ENCODE results near the gene ALPL. TPM values are rescaled to one million over a fixed set of nuclear protein-coding genes. Genes with fewer than 3 reads are reported as not detected.

ALPL gene
- total RNA-seq, 1 experiment from 2014 or later: 84.8 TPM

GRCh38 chr1:21543598-21543997 is 34.4 kb downstream of the ALPL start:
- Histone ChIP-seq H2BK5ac (ENCODE audit: insufficient read length, low read length) (no peak overlapping the region), H4K20me1 (ENCODE audit: control insufficient read depth, insufficient read depth, insufficient read length) (no peaks in the 10 kb centered on the region), H2AK5ac (ENCODE audit: insufficient read length, low read length) (no peak overlapping the region), H4K5ac (ENCODE audit: insufficient read length, low read depth, low read length) (no peak overlapping the region), H3K9ac (ENCODE audit: extremely low read depth, insufficient read length, low read length) (no peak overlapping the region), H3K4me2 (ENCODE audit: insufficient read depth, insufficient read length, low read length) (no peak overlapping the region), H2BK12ac (ENCODE audit: insufficient read length, low read depth, low read length) (no peak overlapping the region), H3K23ac (ENCODE audit: insufficient read length, low read depth, low read length) (no peak overlapping the region), H3K4me1 (ENCODE audit: insufficient read depth, low read length) (no peaks in the 10 kb centered on the region), H2BK120ac (ENCODE audit: low read depth, low read length, poor library complexity, severe bottlenecking) (no peak overlapping the region), H2BK20ac (ENCODE audit: low read depth, low read length, poor library complexity, severe bottlenecking) (no peak overlapping the region), H3K79me1 (ENCODE audit: insufficient read depth, low read depth, low read length, poor library complexity, severe bottlenecking) (peaks cover 6% of the 10 kb centered on the region), H4K8ac (replicated peaks; ENCODE audit: insufficient read length, low read depth, low read length) (no peak overlapping the region), H3K23me2 (ENCODE audit: insufficient read length, low read depth, low read length, poor library complexity, severe bottlenecking) (no peaks in the 10 kb centered on the region), H2BK15ac (ENCODE audit: low read depth, low read length) (no peak overlapping the region), H3K27me3 (ENCODE audit: insufficient read depth, low read length) (no peaks in the 10 kb centered on the region), H3K14ac (ENCODE audit: insufficient read depth, low read length) (no peak overlapping the region; the same call in 1 of the 2 replicates), H3K27ac (ENCODE audit: insufficient read length, low read depth, low read length) (no peak overlapping the region), H4K91ac (ENCODE audit: insufficient read length, low read depth, low read length) (peak overlapping the region; percentile 38), H3K18ac (ENCODE audit: insufficient read length, low read depth, low read length) (no peak overlapping the region), H2AFZ (ENCODE audit: low read length) (no peak overlapping the region), H3K9me3 (ENCODE audit: control insufficient read depth, low read depth, low read length) (no peaks in the 10 kb centered on the region), H3K79me2 (ENCODE audit: insufficient read depth, low read length) (no peaks in the 10 kb centered on the region), H3K4ac (ENCODE audit: low read depth, low read length) (no peak overlapping the region), H3K56ac (ENCODE audit: insufficient read length, low read depth, low read length) (no peak overlapping the region), H3T11ph (ENCODE audit: low read length) (no peak overlapping the region)
- DNase-seq: no peak
- Mint-ChIP-seq H3K27me3 (ENCODE audit: low read depth) (no peaks in the 10 kb centered on the region), H3K4me3 (no peak overlapping the region), H3K27ac (peak overlapping the region in 1 of 3 experiments; percentile 27; a peak in 3 of 7 replicates), H3K4me1 (peaks cover 20 to 40% of the 10 kb centered on the region in 2 experiments), H3K36me3 (ENCODE audit: insufficient read depth in 1 of 3, low read depth in 3 of 3) (no peaks in the 10 kb centered on the region), H3K9me3 (no peaks in the 10 kb centered on the region)
- WGBS (ENCODE audit: extremely low coverage, insufficient read length, low lambda C conversion rate): no CpG with 5 or more reads among the region's 6 CpGs
- no peak for TF ChIP-seq CTCF (conservative IDR thresholded peaks at IDR 0.05)
